Measurements from ENCODE around the gene TOPBP1.
"Not testable (repeated sequence)": the region's sequence is repeated elsewhere in the genome, so short reads cannot be mapped to it uniquely, and the experiment has no call there.

The TOPBP1 gene

DNA sequence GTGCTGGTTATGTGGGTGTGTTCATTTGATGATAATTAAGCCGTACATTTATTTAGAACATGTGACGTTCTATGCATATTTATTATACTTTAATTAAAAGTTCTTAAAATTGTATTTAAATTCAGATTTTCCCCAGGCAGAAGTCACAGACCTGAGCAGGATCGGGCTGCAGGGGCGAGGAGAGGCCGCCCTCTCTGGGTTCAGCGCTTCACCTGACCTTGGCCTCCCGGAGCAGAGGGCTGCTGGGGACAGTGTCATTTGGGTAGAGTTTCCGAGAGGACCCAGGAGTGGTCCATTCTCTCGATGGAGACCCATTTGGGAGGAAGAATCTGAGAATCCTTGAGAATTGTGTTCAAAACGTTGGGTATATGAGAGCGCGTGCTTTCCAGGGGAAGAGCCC, 12.0 kb upstream of the TOPBP1 start:
- no peak for DNase-seq

DNA sequence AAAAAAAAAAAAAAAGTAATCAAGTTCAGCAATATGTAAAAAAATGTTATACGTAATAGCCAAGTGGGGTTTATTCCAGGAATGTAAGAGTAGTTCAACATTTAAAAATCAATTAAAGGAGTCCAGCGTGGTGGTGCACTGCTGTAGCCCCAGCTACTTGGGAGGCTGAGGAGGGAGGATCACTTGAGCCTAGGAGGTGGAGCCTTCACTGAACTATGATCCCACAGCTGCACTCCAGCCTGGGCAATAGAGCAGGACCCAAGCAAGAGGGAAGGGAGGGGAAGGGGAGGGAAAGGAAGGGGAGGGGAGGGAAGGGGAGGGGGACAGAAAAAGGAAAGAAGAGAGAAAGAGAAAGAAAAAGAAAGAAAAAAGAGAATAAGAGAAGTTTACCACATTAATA, 10.7 kb upstream of the TOPBP1 start:
- no peak for DNase-seq

DNA sequence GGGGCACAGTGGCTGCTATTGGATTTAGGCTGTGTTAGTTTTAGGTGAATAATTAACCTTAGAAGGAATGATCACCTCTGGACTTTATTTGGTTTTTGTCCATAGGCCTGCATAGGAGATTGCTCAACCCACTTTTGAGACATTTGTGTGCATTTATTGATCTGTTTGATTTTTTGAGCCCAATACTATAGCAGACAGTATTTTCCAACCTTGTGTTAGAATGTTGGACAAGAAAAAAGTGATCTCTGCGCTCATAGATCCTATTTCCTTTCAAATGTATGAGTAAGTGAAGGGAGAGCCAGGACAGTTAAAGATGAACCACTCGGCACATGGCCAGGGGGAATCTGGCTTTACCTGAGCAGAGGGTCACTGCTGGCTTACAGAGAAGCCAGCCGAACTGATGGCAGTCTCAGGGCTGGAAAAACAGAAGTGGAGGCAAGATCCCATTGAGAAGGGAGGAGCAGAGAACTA, 8.8 kb upstream of the TOPBP1 start:
- DNase-seq, result no peak

DNA sequence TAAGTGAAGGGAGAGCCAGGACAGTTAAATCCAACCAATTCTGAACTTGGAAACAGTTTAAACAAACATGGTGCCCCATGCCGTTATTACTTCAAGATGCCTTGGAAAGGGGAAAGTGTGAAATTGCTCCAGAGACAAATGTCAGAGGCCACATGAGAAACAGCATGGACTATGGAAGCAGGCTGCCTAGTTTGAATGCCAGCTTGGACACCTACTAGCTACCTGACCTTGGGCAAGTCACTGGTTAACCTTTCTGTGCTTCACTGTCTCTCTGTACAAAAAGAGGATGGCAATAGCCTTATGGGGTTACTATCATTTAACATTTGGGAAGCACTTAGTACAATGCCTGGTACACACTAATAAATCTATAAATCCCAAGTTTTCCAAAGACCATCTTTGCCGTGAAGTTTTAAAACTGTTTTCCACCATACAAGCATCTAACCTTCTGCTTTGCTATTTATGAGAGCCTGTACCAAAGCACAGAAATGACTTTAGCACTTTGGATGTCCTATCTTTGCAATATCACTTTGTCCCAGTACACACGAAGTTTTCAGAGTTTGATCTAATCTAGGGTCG, 8.3 kb upstream of the TOPBP1 start:
- no peak for DNase-seq

DNA sequence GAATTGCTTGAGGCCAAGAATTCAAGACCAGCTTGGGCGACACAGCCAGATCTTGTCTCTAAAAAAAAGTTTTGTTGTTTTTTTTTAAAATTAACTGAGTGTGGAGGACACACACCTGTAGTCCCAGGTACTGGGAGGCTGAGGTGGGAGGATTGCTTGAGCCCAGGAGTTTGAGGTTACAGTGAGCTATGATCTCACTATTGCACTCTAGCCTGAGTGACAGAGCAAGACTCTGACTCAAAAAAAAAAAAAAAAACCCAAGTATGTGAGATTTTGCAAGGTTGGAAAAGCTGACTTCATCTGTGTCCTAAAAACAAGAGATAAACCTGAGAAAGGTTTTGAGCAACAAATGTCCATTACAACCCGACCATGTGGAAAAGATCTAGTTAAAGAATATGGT, 5.4 kb upstream of the TOPBP1 start:
- no peak for DNase-seq

DNA sequence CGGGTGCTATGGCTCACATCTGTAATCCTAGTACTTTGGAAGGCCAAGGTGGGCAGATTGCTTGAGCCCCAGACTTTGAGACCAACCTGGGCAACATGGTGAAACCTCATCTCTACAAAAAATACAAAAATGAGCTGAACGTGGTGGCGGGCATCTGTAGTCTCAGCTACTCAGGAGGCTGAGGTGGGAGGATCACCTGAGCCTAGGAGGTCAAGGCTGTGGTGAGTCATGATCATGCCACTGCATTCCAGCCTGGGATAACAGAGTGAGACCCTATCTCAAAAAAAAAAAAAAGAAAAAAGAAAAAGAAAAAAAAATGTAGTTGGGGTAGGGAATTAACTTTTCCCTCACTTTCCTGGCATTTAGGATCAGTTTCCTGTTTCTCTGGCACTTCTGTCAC, 3.4 kb upstream of the TOPBP1 start:
- DNase-seq, result not testable (repeated sequence)

DNA sequence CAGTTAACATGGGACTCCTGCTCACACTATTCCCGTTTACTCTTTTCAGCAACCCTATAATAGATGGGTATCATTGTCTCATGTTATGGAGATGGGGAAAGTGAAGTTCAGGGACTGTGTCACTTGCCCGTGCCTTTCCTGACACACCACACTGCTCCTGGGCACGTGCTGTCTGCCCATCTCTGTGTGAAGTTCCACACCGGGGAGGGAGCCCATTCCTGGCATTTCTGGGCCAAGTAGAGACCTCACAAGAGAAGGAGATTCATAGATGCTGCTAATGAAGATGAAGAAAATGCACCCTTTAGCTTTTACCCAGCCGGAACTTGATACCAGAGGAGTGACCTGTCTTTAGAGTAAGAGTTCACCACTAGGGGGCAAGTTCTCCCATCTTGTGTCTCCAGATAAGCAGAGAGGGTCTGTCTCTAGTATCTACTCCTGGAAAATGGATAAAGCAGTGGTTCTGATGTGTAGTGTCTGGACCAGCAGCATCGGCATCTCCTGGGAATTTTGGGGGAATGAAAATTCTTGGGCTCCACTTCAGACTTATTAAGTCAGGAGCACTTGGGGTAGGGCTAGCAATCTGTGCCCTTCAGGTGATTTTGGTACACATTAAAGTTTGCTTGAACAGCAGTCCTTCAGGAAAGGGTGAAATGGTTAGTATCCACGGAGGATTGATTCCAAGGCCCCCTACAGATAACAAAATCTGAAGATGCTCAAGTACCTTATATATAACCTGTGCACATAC, 2.0 kb upstream of the TOPBP1 start:
- DNase-seq, result no peak

DNA sequence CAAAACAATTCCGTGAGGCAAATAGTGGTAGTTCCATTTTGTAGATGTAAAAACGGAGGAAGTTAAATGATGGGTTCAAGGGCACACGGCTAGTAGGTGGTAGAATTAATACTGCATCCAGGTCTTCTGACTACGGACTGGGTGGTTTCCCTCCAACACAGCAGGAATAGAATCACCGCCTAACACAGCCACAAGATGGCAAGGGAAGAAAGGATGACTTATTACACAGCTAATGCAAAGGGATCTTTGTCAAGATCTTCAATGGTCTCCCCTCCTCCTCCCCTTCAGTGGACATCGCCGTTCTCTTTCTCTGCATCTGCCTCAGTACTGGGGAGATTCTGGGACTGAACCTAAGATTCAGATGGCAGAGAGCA, 524 bp upstream of the TOPBP1 start:
- peak; percentile 63 for DNase-seq

DNA sequence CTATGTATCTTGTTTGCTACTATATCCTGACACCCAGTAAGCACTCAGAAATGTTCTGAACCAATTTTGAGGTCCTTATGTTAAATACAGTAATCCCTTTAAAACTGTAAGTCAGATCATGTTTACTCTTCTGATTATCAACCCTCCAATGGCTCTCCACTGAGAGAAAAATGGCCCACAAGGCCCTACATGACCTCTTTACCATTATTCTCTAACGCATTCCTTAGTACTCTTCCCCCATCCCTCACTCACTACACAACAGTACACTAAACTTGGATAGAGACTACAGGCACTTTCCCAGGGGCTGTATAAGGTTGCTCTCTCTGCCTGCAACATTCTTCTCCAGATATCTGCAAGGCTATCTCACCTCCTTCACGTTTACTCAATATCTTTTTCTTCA, 1.9 kb downstream of the TOPBP1 start:
- no peak for DNase-seq

DNA sequence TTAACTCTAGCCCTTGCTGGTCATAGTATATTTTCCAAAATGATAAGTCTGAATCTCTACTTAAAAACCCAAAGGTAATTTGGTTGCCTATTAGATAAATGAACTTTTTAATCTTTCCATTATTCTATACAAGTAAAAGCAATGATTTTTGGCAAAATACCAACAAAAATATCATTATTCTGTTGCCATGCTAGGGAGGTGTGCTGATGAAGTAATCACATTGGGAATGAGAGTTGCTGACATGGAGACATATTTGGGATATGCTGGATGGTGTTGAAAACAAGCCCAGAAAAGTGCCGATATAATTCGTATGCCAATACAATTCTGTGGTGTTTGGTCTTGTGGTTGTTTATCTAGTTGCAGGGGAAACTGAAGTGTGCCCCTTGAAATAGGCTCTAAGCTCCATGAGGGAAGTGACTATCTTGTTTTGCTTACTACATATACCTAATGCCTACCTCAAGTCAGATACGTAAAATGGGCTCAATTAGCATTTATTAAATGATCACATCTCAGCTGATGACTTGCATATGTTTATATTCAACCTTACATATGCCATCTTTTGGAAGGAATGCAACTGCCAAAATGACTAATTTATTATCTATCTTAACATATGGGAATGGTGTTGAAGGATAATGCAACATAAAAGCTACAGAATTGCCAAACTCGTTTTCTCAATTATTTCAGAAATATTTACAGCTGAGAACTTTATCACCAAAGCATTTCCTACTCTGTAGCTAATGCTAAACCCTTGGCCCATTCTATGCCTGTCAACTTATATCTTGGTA, 5.8 kb downstream of the TOPBP1 start:
- no peak for DNase-seq

DNA sequence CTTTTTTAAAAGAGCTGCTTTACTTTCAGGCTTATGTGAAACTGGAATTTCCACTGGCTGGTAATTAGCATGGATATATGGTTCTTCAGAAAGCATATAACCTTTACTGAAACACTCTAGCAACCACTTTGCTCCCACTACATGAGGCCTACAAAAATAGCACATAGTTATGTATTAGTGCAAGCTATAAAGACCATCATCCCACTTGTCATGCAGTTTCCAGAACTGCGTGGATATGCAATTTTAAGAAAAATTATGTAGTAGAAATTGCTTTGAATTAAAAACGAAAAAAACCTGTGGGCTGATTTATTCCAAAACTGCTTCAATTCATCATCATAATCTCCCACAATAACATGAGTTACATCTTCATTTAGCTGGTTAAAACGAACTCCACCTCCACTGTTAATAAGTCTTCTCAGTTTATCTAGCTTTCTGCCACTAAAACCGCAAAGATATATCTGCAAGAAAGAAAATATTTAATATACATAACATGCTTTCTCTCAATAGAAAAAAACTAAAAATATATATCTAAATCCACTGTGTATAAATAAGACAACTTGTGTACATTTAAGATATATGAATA, 12.2 kb downstream of the TOPBP1 start:
- no peak for DNase-seq

DNA sequence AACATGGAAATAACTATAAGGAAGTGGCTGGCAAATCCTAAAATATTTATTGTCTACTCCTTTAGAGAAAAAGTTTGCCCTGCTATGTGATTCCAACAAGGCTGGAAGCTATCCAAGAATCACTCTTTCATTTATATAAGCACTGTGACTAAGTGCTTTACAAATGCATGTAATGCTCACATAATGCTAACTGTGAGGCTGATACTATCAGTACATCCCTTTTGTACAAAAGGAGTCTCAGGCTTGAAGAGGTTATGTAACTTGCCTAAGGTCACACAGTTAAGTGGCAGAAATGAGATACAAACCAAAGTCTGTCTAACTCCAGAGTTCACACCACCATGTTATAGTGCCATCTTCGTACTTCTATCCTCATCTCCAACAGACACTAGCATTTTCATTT, 17.0 kb downstream of the TOPBP1 start:
- DNase-seq, result no peak

DNA sequence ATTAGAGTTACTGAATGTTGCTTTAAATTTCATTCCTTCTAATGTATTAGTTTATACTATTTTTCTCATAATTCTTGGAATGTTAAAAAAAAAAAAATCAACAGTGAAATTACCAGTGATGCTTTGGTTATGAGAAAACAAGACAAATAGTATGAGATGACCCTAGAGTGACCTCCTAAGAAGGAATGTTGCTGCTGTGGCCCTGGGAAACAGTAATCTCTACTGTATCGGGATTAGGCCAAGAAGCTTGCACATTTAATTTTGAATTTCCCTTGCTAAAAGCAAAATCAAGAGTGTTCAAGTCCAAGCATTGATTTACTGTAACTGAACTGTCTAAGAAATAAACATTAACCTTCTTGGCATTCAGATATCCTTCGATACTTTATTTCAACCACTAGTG, 18.1 kb downstream of the TOPBP1 start:
- DNase-seq, result no peak

DNA sequence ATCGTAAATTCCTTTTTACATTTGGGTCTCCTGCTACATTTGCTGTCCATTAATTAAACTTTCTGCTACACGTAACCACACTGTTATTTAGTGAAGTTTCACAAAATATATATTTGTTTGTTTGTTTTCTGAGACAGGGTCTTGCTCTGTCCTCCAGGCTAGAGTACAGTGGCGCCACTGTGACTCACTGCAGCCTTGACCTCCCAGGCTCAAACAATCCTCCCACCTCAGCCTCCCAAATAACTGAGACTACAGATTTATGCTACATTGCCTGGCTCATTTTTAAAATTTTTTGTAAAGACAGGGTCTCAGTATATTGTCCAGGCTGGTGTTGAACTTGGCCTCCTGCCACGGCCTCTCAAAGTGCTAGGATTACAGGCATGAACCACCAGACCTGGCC, 20.5 kb downstream of the TOPBP1 start:
- no peak for DNase-seq

DNA sequence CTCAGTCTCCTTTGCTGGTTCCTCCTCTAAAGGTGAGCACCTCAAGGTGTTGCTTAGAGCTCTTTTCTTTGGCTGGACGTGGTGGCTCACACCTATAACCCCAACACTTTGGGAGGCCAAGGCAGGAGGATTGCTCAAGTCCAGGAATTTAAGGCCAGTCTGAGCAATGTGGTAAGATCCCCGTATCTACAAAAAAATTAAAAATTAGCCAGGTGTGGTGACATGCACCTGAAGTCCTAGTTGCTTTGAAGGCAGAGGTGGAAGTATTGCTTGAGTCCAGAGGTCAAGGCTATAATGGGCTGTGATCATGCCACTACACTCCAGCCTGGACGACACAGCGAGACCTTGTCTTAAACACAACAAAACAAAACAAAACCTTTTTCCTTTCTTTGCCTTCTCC, 28.3 kb downstream of the TOPBP1 start:
- DNase-seq, result no peak

DNA sequence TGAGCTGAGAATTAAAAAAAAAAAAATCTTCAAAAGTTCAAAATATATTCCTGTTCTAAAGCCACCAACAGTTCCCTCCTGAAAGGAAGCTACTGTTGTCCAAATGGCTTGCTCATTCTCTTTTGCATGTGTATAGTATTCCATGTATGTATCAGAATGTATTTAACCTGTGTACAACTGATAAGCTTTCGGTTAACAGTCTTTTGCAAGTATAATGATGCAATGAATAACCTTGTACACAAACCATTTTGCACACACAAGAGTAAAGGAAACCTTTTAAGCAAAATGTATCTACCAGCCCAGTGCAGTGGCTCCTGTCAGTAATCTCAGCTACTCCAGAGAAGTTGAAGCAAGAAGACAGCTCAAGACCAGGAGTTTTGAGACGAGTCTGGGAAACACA, 32.6 kb downstream of the TOPBP1 start:
- no peak for DNase-seq

DNA sequence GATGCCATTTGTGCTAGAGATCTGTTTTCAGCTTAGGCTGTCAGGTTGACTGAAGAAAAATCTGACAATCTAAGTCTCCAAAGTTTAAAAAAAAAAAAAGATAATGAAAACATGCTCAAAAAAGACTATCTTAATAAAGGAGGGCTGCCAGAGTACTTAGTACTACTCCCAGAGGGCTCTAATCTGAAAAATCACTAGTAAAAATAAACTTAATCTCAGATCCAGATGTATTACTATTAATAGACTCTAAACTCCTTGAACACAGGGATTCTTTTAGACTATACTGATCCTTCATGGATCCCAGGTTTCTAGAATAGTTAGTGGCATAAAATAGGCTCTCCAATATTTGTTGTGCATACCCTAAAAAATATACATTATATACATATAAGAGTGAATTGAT, 34.0 kb downstream of the TOPBP1 start:
- DNase-seq, result no peak

DNA sequence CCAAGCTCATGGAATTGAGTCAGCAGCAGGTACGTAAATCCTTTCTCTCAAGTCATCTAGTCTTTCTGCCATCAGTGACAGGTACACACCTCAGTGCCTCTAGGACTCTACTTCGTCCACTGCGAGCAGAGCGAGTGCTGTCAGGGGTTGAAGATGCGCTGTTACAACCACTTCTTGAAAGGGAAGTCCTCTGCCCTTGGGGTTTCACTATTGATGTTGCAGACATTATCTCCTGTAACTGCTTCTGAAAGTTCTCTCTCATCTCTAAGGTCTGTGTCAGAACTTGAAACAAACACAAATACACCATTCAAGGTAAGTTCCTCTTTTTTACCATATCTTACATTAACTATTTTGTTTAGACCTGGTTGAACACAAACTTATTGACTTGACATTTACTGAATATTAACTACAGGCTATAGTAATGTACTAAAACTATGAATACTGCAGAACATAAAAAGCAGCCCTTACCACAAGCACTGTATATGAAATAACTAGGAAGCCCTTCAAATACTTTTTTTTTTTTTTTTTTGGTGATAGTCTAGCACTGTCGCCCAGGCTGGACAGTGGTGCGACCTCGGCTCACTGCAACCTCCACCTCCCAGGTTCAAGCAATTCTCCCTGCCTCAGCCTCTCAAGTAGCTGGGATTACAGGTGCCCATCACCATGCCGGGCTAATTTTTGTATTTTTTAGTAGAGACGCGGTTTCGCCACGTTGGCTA, 41.5 kb downstream of the TOPBP1 start:
- DNase-seq, result no peak

DNA sequence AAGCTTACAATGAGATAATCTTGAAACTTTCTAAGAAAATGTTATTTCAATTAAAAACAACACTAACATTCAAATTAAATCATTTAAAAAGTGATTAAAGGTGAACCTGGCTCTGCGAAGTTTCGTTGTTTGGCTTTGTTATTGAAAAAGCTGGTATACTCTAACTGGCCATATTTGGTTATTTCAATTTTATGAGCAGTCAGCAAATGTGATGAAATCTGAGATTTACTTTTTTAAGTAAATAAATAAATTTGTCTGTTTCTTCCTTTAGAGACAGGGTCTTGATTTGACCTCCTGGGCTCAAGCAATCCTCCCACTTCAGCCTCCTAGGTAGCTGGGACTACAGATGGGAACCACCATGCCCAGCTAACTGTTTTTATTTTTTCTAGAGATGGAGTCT, 50.2 kb downstream of the TOPBP1 start:
- DNase-seq, result no peak

DNA sequence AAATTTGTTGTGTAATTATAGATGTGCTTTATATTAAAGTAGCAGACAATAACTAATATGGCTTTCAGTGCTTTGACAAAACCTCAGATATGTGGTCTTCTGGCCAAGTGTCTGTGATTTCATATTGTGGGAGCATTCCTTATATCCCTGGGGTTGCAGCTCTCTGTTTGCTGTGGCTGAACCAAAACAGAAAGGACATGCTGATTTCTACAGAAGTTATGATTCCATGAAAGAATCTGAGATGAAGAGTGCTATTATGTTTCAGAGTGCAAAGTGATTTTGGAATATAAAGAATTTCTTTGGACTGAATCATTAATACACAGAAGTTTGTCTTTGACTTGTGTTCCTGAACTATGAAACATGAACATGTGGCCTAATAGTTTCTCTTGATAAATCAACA, 51.7 kb downstream of the TOPBP1 start:
- DNase-seq, result no peak

DNA sequence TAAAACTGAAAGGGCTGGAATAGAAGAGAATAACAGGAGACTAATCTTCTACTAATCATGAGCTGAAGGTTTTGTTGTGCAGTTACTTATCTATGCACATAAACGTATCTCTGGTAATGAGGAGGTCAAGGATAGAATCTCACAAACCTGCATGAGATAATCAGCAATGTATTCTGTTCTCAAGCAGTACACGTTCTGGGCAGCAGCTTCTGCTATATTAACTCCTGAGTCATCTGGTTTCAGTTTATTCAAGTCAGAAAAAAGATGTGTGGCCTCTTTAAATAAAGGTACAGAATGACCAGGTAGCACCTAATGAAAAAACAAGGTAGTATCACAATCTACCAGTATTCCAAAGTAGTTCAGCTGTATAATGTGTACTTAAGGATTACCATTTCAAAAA, 53.4 kb downstream of the TOPBP1 start:
- DNase-seq, result no peak

DNA sequence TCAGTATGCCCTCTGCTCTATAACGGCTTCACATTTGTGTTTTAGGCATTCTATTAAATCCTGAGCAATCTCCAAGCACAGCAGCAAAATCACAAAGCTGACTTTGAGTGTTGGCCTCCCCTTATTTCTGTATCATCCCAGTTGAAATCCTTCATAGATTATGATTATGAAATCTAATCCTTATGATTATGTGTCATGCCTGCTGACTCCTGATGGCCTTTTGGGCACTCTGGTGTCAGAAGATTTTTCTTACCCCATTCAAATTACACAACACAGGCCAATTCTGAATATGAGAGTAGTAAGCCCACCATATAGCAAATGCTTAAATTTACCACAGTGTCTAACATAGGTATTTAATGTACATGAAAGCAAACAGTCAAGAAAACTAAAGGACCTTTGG, 53.9 kb downstream of the TOPBP1 start:
- no peak for DNase-seq

DNA sequence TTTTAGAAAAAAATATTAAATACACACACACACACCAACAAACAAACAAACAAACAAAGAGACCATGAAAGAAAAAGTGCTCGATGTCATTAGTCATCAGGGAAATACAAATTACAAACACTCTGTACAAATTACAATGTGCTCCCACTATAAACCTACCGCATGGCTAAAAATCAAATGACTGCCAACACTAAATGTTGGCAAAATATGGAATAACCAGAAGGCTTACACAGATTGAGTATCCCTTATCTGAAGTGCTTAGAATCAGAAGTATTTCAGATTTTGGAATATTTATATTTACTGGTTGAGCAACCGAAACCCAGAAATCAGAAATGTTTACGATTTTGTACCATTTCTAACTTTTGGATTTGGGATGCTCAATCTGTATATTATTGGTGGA, 54.8 kb downstream of the TOPBP1 start:
- no peak for DNase-seq

Measured in activated effector memory CD4-positive, alpha-beta T cell treated with anti-CD3 and anti-CD28 coated beads, Interleukin-2, amount 50 U/mL, for 16 hours (primary cell).